K562 (cell line): ENCODE data around the gene DRC1. TPM values are rescaled to one million over a fixed set of nuclear protein-coding genes. Genes with fewer than 3 reads are reported as not detected.
A peak's percentile ranks its signal among the peaks of the same experiment; 100 is the strongest.

Experiments used
- ATAC-seq: fragments of 200-7000 bp; cut with Tn5 transposase; 3 replicates; pipeline ENCODE4 v1.9.1; 2020; ENCODE audit warnings: moderate library complexity
- BruUV-seq: library from RNA; stranded (reverse); fragments of 400-500 nt; replicated peaks from 2 replicates; lab custom pipeline; 2021; lab: Mats Ljungman, UMichigan
- CTCF ChIA-PET: fragments of 300-600 bp; formaldehyde crosslinking; extraction: SDS; loops from one replicate; lab custom pipeline; 2021; ENCODE audit warnings: low intra/inter-chr PET ratio; lab: Yijun Ruan, JAX
- POLR2A ChIA-PET: fragments of 300-600, 350-650 bp; sonication (Branson Sonifier 250); formaldehyde crosslinking; extraction: SDS; loops from one replicate; lab custom pipeline; 2021; ENCODE audit warnings: antibody characterized with exemption, inconsistent platforms; lab: Yijun Ruan, JAX
- DNase-seq, 4 experiments: peaks; one replicate each; pipeline versions ENCODE4 v3.0.0 to v3.0.0-alpha.2; 2011 to 2018; ENCODE audit warnings: low spot score in 3 of 4, mixed read lengths in 3 of 4; ENCODE audit errors: extremely low read depth in 1 of 4
- FAIRE-seq: peaks from 2 replicates; lab custom pipeline; 2011; peaks lifted over from hg19 to GRCh38; lab: Jason Lieb, UNC
- H2AFZ ChIP-seq: 2 replicates; pipeline ENCODE4 v1.6.0; 2011; ENCODE audit warnings: low read depth, low read length, control low read depth, inconsistent platforms
- H3K27ac ChIP-seq: fragments of 200-600 bp; 3 replicates; pipeline ENCODE4 v1.8.0; 2011; ENCODE audit warnings: low read depth, mild to moderate bottlenecking, control low read depth, inconsistent platforms, low read length, moderate library complexity, mixed read lengths; ENCODE audit errors: extremely low read depth
- H3K27me3 ChIP-seq, 2 experiments: fragments of 300-600 bp in 1 of 2; 2 replicates in 1 of 2; 3 replicates in 1 of 2; pipeline versions ENCODE4 v1.6.0 to v1.8.0; 2011; ENCODE audit warnings: inconsistent platforms in 2 of 2, low read length in 2 of 2, mild to moderate bottlenecking in 1 of 2, mixed read lengths in 1 of 2, moderate library complexity in 1 of 2; ENCODE audit not compliant: control insufficient read depth in 2 of 2, insufficient read depth in 2 of 2
- H3K36me3 ChIP-seq: fragments of 300-600 bp; 3 replicates; pipeline ENCODE4 v1.8.0; 2011; ENCODE audit warnings: mild to moderate bottlenecking, low read length, inconsistent platforms; ENCODE audit not compliant: control insufficient read depth, insufficient read depth
- H3K4me1 ChIP-seq, 2 experiments: fragments of 200-600 bp in 1 of 2; replicated peaks in 1 of 2; 2 replicates in 1 of 2; 3 replicates in 1 of 2; pipeline versions ENCODE4 v1.5.1 to v1.8.0; 2011; ENCODE audit warnings: inconsistent platforms in 2 of 2, low read length in 2 of 2, mild to moderate bottlenecking in 1 of 2, mixed read lengths in 1 of 2, moderate library complexity in 1 of 2; ENCODE audit not compliant: control insufficient read depth in 2 of 2, insufficient read depth in 2 of 2
- H3K4me2 ChIP-seq: 2 replicates; pipeline ENCODE4 v1.6.1; 2011; ENCODE audit warnings: low read length, control low read depth, inconsistent platforms, mixed read lengths; ENCODE audit not compliant: insufficient read depth
- H3K4me3 ChIP-seq: fragments of 200-600 bp; sonication (generic), shearing (Covaris generic); 2 replicates; pipeline ENCODE4 v1.5.1; 2016; ENCODE audit warnings: control low read depth, inconsistent platforms
- H3K79me2 ChIP-seq: fragments of 200-600 bp; 3 replicates; pipeline ENCODE4 v1.8.0; 2011; ENCODE audit warnings: low read length, inconsistent platforms; ENCODE audit not compliant: control insufficient read depth, insufficient read depth
- H3K9ac ChIP-seq, 2 experiments: 2 replicates each; pipeline versions ENCODE4 v1.6.0 to v1.6.1; 2011; ENCODE audit warnings: low read depth in 2 of 2, low read length in 2 of 2, control low read depth in 1 of 2, inconsistent platforms in 1 of 2, mild to moderate bottlenecking in 1 of 2, mixed read lengths in 1 of 2; ENCODE audit not compliant: insufficient read depth in 1 of 2
- H3K9me1 ChIP-seq: one replicate; pipeline ENCODE4 v1.6.0; 2011; ENCODE audit warnings: inconsistent platforms, mild to moderate bottlenecking, low read length, moderate library complexity; ENCODE audit not compliant: control insufficient read depth, insufficient read depth
- H3K9me3 ChIP-seq: replicated peaks from 2 replicates; pipeline ENCODE4 v1.5.1; 2011; ENCODE audit warnings: low read depth, low read length, inconsistent platforms; ENCODE audit not compliant: control insufficient read depth, insufficient read depth
- H4K20me1 ChIP-seq: replicated peaks from 2 replicates; pipeline ENCODE4 v1.6.1; 2011; ENCODE audit warnings: low read length, inconsistent platforms, mixed read lengths; ENCODE audit not compliant: control insufficient read depth, insufficient read depth
- ARHGAP35 ChIP-seq: fragments of 450-650 bp; IDR thresholded peaks from 2 replicates; pipeline ENCODE4 v1.6.1; 2018; ENCODE audit not compliant: partially characterized antibody
- BDP1 ChIP-seq: IDR thresholded peaks from 3 replicates; pipeline ENCODE4 v1.6.1; 2011; ENCODE audit not compliant: insufficient read length, insufficient read depth
- CBFA2T2 ChIP-seq: fragments of 450-650 bp; conservative IDR thresholded peaks from 2 replicates; pipeline ENCODE4 v1.6.1; 2017; ENCODE audit warnings: mild to moderate bottlenecking
- ERF ChIP-seq: fragments of 450-650 bp; formaldehyde crosslinking; IDR thresholded peaks from 2 replicates; pipeline ENCODE4 v1.4.0; 2020; ENCODE audit warnings: mild to moderate bottlenecking, mixed read lengths
- FOXA3 ChIP-seq, 2 experiments: fragments of 450-650 bp in 1 of 2; sonication (generic) in 1 of 2; formaldehyde crosslinking; IDR thresholded peaks in 1 of 2; conservative IDR thresholded peaks in 1 of 2; 2 replicates each; pipeline versions ENCODE4 v1.4.0 to v1.8.0; 2020 to 2022; ENCODE audit warnings: mild to moderate bottlenecking in 2 of 2, missing genetic modification reagents in 1 of 2
- FOXJ3 ChIP-seq: sonication (generic); formaldehyde crosslinking; IDR thresholded peaks from 2 replicates; pipeline ENCODE4 v1.4.0; 2020; ENCODE audit warnings: mild to moderate bottlenecking, missing genetic modification reagents
- HIVEP1 ChIP-seq: fragments of 250-450 bp; sonication (Bioruptor Pico); IDR thresholded peaks from 2 replicates; pipeline ENCODE4 v1.4.0; 2020; ENCODE audit warnings: mild to moderate bottlenecking
- IRF2 ChIP-seq: sonication (generic); formaldehyde crosslinking; IDR thresholded peaks from 2 replicates; pipeline ENCODE4 v1.8.1; 2022; ENCODE audit warnings: mild to moderate bottlenecking, missing genetic modification reagents
- JUND ChIP-seq, 2 experiments: IDR thresholded peaks; 2 replicates in 1 of 2; 3 replicates in 1 of 2; pipeline ENCODE4 v1.6.1; 2011; ENCODE audit warnings: borderline replicate concordance in 2 of 2, low read depth in 2 of 2, low read length in 2 of 2, improper control_type of control experiment in 1 of 2, missing biosample characterization in 1 of 2, missing genetic modification characterization in 1 of 2, missing genetic modification reagents in 1 of 2
- KAT2B ChIP-seq: IDR thresholded peaks from one replicate; pipeline ENCODE4 v1.6.1; 2012; ENCODE audit warnings: low read depth, mild to moderate bottlenecking, control low read depth, inconsistent platforms, low read length, moderate library complexity
- LCOR ChIP-seq: sonication (generic); formaldehyde crosslinking; IDR thresholded peaks from 2 replicates; pipeline ENCODE4 v1.8.0; 2022; ENCODE audit warnings: mild to moderate bottlenecking, missing genetic modification reagents
- MAFG ChIP-seq: fragments of 450-650 bp; conservative IDR thresholded peaks from 2 replicates; pipeline ENCODE4 v1.6.1; 2016; ENCODE audit warnings: missing genetic modification characterization, missing compliant biosample characterization
- NRF1 ChIP-seq, 2 experiments: fragments of 450-650 bp; IDR thresholded peaks in 1 of 2; conservative IDR thresholded peaks in 1 of 2; 2 replicates each; pipeline ENCODE4 v1.6.1; 2014; ENCODE audit warnings: mild to moderate bottlenecking in 2 of 2
- RBM15 ChIP-seq: fragments of 200-400 bp; formaldehyde crosslinking; IDR thresholded peaks from 2 replicates; pipeline ENCODE4 v1.6.1; 2018; ENCODE audit warnings: mild to moderate bottlenecking, low read length, moderate library complexity; ENCODE audit not compliant: insufficient read depth
- RBM34 ChIP-seq: fragments of 200-400 bp; formaldehyde crosslinking; IDR thresholded peaks from 2 replicates; pipeline ENCODE4 v1.6.1; 2018; ENCODE audit warnings: low read length, borderline replicate concordance; ENCODE audit not compliant: insufficient read depth
- SOX6 ChIP-seq: fragments of 450-650 bp; IDR thresholded peaks from 2 replicates; pipeline ENCODE4 v1.6.1; 2014; ENCODE audit warnings: mild to moderate bottlenecking
- ZEB2 ChIP-seq: fragments of 450-650 bp; IDR thresholded peaks from 2 replicates; pipeline ENCODE4 v1.6.1; 2016
- ZKSCAN8 ChIP-seq: fragments of 200-800 bp; sonication (Bioruptor generic); IDR thresholded peaks from 2 replicates; pipeline ENCODE4 v1.6.1; 2016; ENCODE audit warnings: missing genetic modification characterization, missing compliant biosample characterization
- ZNF24 ChIP-seq: fragments of 450-650 bp; IDR thresholded peaks from 2 replicates; pipeline ENCODE4 v1.6.1; 2016
- ZNF507 ChIP-seq: conservative IDR thresholded peaks from 2 replicates; pipeline ENCODE4 v1.6.1; 2017; ENCODE audit warnings: missing genetic modification characterization, missing compliant biosample characterization
- WGBS: fragments of 100-300 bp; shearing (Covaris generic); methylation state at CpG from one replicate; pipeline ENCODE4 v1.1.6; 2016; ENCODE audit warnings: low coverage, mixed read lengths; ENCODE audit not compliant: insufficient coverage; ENCODE audit errors: missing lambda C conversion rate; 5-methylcytosine and 5-hydroxymethylcytosine counted together
- in situ Hi-C: fragments of 300-500 bp; cut with MboI; formaldehyde crosslinking; loops from 4 replicates; pipeline ENCODE4 v1.15.0; 2018; ENCODE audit warnings: inconsistent platforms, mixed read lengths
- intact Hi-C: fragments of 100-400 bp; cut with micrococcal nuclease; formaldehyde crosslinking; loops from 2 replicates; pipeline ENCODE4 v1.14.2; 2022
- polyA plus RNA-seq, 8 experiments: library from polyadenylated mRNA; depleted of rRNA in 4 of 8; stranded (reverse) in 5 of 8; unstranded in 3 of 8; fragments of >200 nt; fragmentation: Nextera tagmentation in 2 of 8; fragmentation: Illumina TruSeq in 1 of 8; extraction: Ambion mirVana in 2 of 8; extraction: Trizol in 1 of 8; gene quantifications; 2 replicates each; pipeline versions ENCODE4 v1.2.1 to v1.2.3, GENCODE V29; 2011 to 2014; ENCODE audit warnings: inconsistent platforms in 1 of 8, missing spikeins in 1 of 8
- total RNA-seq, 7 experiments: library from RNA; depleted of rRNA in 6 of 7; stranded (reverse); fragments of >200 nt in 6 of 7; fragmentation: Illumina TruSeq in 2 of 7; extraction: Trizol in 2 of 7; gene quantifications; 2 replicates each; pipeline versions ENCODE4 v1.2.1 to v1.2.3, GENCODE V29; 2011 to 2021; ENCODE audit warnings: low replicate concordance in 1 of 7
- TF ChIP-seq, protein P1 (sequence below): fragments of 450-650 bp; formaldehyde crosslinking; IDR thresholded peaks from 2 replicates; pipeline ENCODE4 v1.4.0; 2020; ENCODE audit warnings: mild to moderate bottlenecking, mixed read lengths

The DRC1 gene
- total and polyA plus RNA-seq, 9 of the 15 experiments (the other 6 are each of a cell fraction or from before 2014, with no cell fraction given), result 0.07 to 0.10 TPM; not detected in 7

DNA sequence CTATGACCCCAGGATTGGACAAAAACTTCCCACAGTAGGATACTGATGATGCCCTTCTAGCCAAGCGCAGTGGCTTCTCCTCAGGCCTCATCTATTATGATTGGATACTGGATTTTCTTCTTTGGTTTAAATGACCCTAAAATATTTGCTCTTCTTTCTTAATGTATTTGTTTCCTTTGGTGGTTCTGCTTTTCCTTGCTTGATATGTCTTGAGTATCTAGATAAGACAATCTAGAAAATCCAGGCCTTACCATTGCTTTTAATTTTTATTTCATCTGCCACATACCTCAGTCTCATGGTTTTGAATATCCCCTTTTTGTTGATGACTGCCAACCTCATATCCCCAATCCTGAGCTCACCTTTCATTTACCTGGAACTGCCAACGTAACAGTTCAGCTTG, 40.6 kb downstream of the DRC1 start (continued):
- no peak for TF ChIP-seq ZKSCAN8 (CRISPR knock-in tag)
- TF ChIP-seq ERF (CRISPR knock-in tag), result no peak
- TF ChIP-seq ZNF24, result no peak

DNA sequence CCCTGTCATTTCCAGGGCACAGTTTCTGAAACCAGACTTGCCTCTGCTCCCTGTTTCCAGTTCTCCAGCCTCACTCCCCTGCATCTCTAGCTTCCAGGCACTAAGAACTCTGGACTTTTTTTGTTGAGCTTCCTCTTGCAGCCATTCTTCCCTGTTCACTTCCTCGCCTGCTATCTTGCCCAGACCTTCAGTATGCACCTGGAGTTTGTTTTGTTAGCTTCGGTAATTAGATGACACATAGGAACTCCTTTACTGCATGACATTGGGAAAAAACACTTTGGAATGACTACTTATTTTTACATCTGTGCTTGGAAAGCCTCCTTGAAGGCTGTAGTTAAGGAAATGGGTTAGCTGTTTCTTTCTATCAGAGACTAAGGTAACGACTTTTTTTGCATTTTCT, 41.0 kb downstream of the DRC1 start:
- Histone ChIP-seq H4K20me1 (no peaks in the 10 kb centered on the region), H3K4me2 (no peak overlapping the region), H3K9ac (no peak overlapping the region), H3K9me1 (no peaks in the 10 kb centered on the region), H3K36me3 (no peaks in the 10 kb centered on the region), H2AFZ (peak overlapping the region; percentile 7; the same call in 1 of the 2 replicates), H3K27me3 (no peaks in the 10 kb centered on the region), H3K9me3 (no peaks in the 10 kb centered on the region), H3K79me2 (no peaks in the 10 kb centered on the region), H3K4me1 (peaks cover 2 to 6% of the 10 kb centered on the region in 2 experiments; a peak in 3 of 5 replicates), H3K27ac (no peak overlapping the region), H3K4me3 (no peak overlapping the region)
- CTCF ChIA-PET, result no interaction called here
- 11% methylated on average over 3 of the region's 3 CpGs for WGBS
- POLR2A ChIA-PET, result interaction anchor here (0.6 to 3.0 kb wide), 5 partner anchors 9 to 775 kb away, joined by 3 to 16 read pairs (median 4); no protein-coding TSS in a partner anchor
- in situ Hi-C loops (no loop called here), intact Hi-C loops (no loop called here)
- DNase-seq (no peak), FAIRE-seq (no peak), ATAC-seq (no peak; the same call in 1 of the 3 replicates)
- no TSS peak for BruUV-seq
- TF ChIP-seq CBFA2T2 (peak; percentile 50), HIVEP1 (no peak), NRF1 (conservative IDR thresholded peaks at IDR 0.05 in 1 of 2, IDR thresholded peaks at IDR 0.05 in 1 of 2) (no peak), RBM15 (no peak), ARHGAP35 (no peak), MAFG (tag) (peak; percentile 57), ZNF507 (tag) (no peak), RBM34 (no peak), FOXJ3 (CRISPR knock-in tag) (no peak), LCOR (CRISPR knock-in tag) (0 out of 2 replicates have a peak, but pooled peaks have one; percentile 14), SOX6 (0 out of 2 replicates have a peak, but pooled peaks have one; percentile 55), JUND (IDR thresholded peaks at IDR 0.05; ENCODE audit: borderline replicate concordance, low read depth, low read length) (no peak), JUND (tag; IDR thresholded peaks at IDR 0.05; ENCODE audit: borderline replicate concordance, low read depth, low read length) (no peak), IRF2 (CRISPR knock-in tag) (no peak), ZEB2 (peak; percentile 63; the same call in 1 of the 2 replicates), BDP1 (no peak), FOXA3 (CRISPR knock-in tag; conservative IDR thresholded peaks at IDR 0.05 in 1 of 2, IDR thresholded peaks at IDR 0.05 in 1 of 2) (no peak), KAT2B (no peak)
- TF ChIP-seq, protein P1, sequence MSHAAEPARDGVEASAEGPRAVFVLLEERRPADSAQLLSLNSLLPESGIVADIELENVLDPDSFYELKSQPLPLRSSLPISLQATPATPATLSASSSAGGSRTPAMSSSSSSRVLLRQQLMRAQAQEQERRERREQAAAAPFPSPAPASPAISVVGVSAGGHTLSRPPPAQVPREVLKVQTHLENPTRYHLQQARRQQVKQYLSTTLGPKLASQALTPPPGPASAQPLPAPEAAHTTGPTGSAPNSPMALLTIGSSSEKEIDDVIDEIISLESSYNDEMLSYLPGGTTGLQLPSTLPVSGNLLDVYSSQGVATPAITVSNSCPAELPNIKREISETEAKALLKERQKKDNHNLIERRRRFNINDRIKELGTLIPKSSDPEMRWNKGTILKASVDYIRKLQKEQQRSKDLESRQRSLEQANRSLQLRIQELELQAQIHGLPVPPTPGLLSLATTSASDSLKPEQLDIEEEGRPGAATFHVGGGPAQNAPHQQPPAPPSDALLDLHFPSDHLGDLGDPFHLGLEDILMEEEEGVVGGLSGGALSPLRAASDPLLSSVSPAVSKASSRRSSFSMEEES, result no peak
